OCI-LY3 (cell line): ENCODE data around the gene URB2.

Experiments used
- H2AFZ ChIP-seq: fragments of 200-600, 300-600 bp; shearing (Covaris generic); 2 replicates; pipeline ENCODE4 v1.6.0; 2014; ENCODE audit warnings: antibody characterized with exemption, low read depth, low read length
- H3K27ac ChIP-seq: fragments of 200-600, 300-600 bp; sonication (generic); 2 replicates; pipeline ENCODE4 v1.5.1; 2014; ENCODE audit warnings: mild to moderate bottlenecking, low read length, moderate library complexity, mixed read lengths
- H3K27me3 ChIP-seq: fragments of 200-600, 300-600 bp; sonication (generic); 2 replicates; pipeline ENCODE4 v1.6.1; 2014; ENCODE audit warnings: low read depth, low read length, mixed read lengths
- H3K36me3 ChIP-seq: fragments of 200-600, 300-600 bp; sonication (generic); replicated peaks from 2 replicates; pipeline ENCODE3; 2014; ENCODE audit warnings: low read depth, low read length, mixed read lengths
- H3K4me1 ChIP-seq: fragments of 300-600, 200-600 bp; sonication (generic); 2 replicates; pipeline ENCODE4 v1.6.1; 2014; ENCODE audit warnings: low read length, mixed read lengths
- H3K4me2 ChIP-seq: fragments of 200-600, 300-600 bp; sonication (generic); 2 replicates; pipeline ENCODE4 v1.6.1; 2014; ENCODE audit warnings: low read length, mixed read lengths
- H3K4me3 ChIP-seq: fragments of 300-600, 200-600 bp; sonication (generic); 2 replicates; pipeline ENCODE4 v1.5.1; 2014; ENCODE audit warnings: antibody characterized with exemption, mild to moderate bottlenecking, low read length, moderate library complexity
- H3K79me2 ChIP-seq: fragments of 300-600, 200-600 bp; shearing (Covaris generic); 2 replicates; pipeline ENCODE4 v1.6.1; 2014; ENCODE audit warnings: mild to moderate bottlenecking, low read length, mixed read lengths
- H3K9ac ChIP-seq: fragments of 300-600, 200-600 bp; shearing (Covaris generic); 2 replicates; pipeline ENCODE4 v1.6.0; 2014; ENCODE audit warnings: mild to moderate bottlenecking, low read length, moderate library complexity
- H3K9me3 ChIP-seq: fragments of 200-600, 300-600 bp; shearing (Covaris generic); 2 replicates; pipeline ENCODE4 v1.6.1; 2014; ENCODE audit warnings: low read length, mixed read lengths; ENCODE audit not compliant: insufficient read depth
- H4K20me1 ChIP-seq: fragments of 200-600, 300-600 bp; sonication (generic); 2 replicates; pipeline ENCODE4 v1.6.1; 2016; ENCODE audit warnings: low read length, mixed read lengths; ENCODE audit not compliant: insufficient read depth
- CTCF ChIP-seq: fragments of 200-600, 300-600 bp; sonication (generic); IDR thresholded peaks from 2 replicates; pipeline ENCODE4 v1.5.1; 2014; ENCODE audit warnings: antibody characterized with exemption, low read length, low read depth
- EZH2phosphoT487 ChIP-seq: fragments of 200-600 bp; shearing (Covaris generic); IDR thresholded peaks from 2 replicates; pipeline ENCODE4 v1.6.1; 2018; ENCODE audit warnings: antibody characterized with exemption, mixed run types, low read depth

Gene URB2

GRCh38 chr1:229651546-229651945, 25.5 kb downstream of the URB2 start:
- no peak overlapping the region for H3K27ac ChIP-seq
- H3K4me1 ChIP-seq = no peaks in the 10 kb centered on the region
- peaks cover 61% of the 10 kb centered on the region for H3K36me3 ChIP-seq
- H3K4me3 ChIP-seq = no peak overlapping the region
- H3K27me3 ChIP-seq = no peaks in the 10 kb centered on the region
- H3K9ac ChIP-seq = no peak overlapping the region
- no peaks in the 10 kb centered on the region; the same call in 1 of the 2 replicates for H3K79me2 ChIP-seq
- no peaks in the 10 kb centered on the region for H4K20me1 ChIP-seq
- no peak overlapping the region for H2AFZ ChIP-seq
- TF ChIP-seq CTCF (no peak), EZH2phosphoT487 (no peak)
- H3K4me2 ChIP-seq = no peak overlapping the region
- no peaks in the 10 kb centered on the region for H3K9me3 ChIP-seq

GRCh38 chr1:229653420-229653819, 27.4 kb downstream of the URB2 start:
- H3K27ac ChIP-seq = no peak overlapping the region
- TF ChIP-seq EZH2phosphoT487 (no peak), CTCF (no peak)
- H4K20me1 ChIP-seq = no peaks in the 10 kb centered on the region
- H3K4me2 ChIP-seq = no peak overlapping the region
- no peak overlapping the region for H3K4me3 ChIP-seq
- H3K9me3 ChIP-seq = no peaks in the 10 kb centered on the region
- no peaks in the 10 kb centered on the region for H3K4me1 ChIP-seq
- H3K27me3 ChIP-seq = no peaks in the 10 kb centered on the region
- no peak overlapping the region for H3K9ac ChIP-seq
- no peaks in the 10 kb centered on the region for H3K79me2 ChIP-seq
- no peak overlapping the region for H2AFZ ChIP-seq
- peaks cover 55% of the 10 kb centered on the region for H3K36me3 ChIP-seq

DNA sequence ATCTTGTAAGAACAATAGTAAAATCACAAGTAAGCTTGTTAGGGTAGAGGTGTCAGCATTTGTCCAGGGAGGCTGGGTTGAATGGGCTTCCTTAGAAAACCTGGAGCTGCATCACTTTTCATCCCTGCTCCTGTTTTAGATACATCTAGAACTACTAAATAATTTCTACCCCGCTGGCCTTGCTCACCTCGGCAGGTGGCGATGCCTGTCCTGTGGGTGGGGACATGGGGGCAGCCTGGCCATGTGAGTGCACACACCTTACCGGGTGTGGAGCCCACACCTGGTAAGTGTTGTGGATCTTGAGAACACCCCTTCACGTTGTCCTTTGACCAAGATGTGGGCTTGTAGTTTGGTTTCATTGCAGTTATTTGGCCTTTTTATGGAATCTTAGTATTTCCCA, 29.7 kb downstream of the URB2 start:
- peaks cover 58% of the 10 kb centered on the region for H3K36me3 ChIP-seq
- H3K4me1 ChIP-seq = no peaks in the 10 kb centered on the region
- H3K9ac ChIP-seq = no peak overlapping the region
- no peak overlapping the region for H3K4me3 ChIP-seq
- H3K4me2 ChIP-seq = no peak overlapping the region
- no peaks in the 10 kb centered on the region for H3K79me2 ChIP-seq
- no peaks in the 10 kb centered on the region for H3K27me3 ChIP-seq
- no peak overlapping the region for H2AFZ ChIP-seq
- TF ChIP-seq CTCF = no peak
- H3K27ac ChIP-seq = no peak overlapping the region
- no peaks in the 10 kb centered on the region for H3K9me3 ChIP-seq
- H4K20me1 ChIP-seq = no peaks in the 10 kb centered on the region

- Histone ChIP-seq H3K36me3 (peaks cover 63% of the 10 kb centered on the region), H3K27ac (no peak overlapping the region), H3K4me3 (no peak overlapping the region), H4K20me1 (0 out of 2 replicates have a peak, but pooled peaks cover 3% of the 10 kb centered on the region), H2AFZ (no peak overlapping the region), H3K4me1 (peaks cover 4% of the 10 kb centered on the region; the same call in 1 of the 2 replicates), H3K27me3 (no peaks in the 10 kb centered on the region), H3K4me2 (no peak overlapping the region), H3K9me3 (no peaks in the 10 kb centered on the region), H3K79me2 (no peaks in the 10 kb centered on the region), H3K9ac (no peak overlapping the region)
- TF ChIP-seq EZH2phosphoT487 (no peak), CTCF (no peak)
These were observed 32.1 kb downstream of the URB2 start for GRCh38 chr1:229657993-229658755.
